Left renal cortex interstitium (tissue), 4 donors: Measurements from ENCODE around the gene SLC38A4. TPM values are rescaled to one million over a fixed set of nuclear protein-coding genes. Genes with fewer than 3 reads are reported as not detected.

Experiments
- DNase-seq, 4 donors: peaks; one replicate each; pipeline ENCODE4 v3.0.0-alpha.2; 2013; ENCODE audit warnings: low read depth in 4 of 4, low spot score in 2 of 4, missing footprints in 1 of 4
- polyA plus RNA-seq, 4 donors: library from polyadenylated mRNA; unstranded; fragments of 120-200 nt; gene quantifications; one replicate each; pipeline ENCODE4 v1.2.1, GENCODE V29; 2013; ENCODE audit not compliant: insufficient read length in 4 of 4

Gene SLC38A4
- polyA plus RNA-seq, 4 donors: 19.0 to 28.5 (median 22.4) TPM

DNA sequence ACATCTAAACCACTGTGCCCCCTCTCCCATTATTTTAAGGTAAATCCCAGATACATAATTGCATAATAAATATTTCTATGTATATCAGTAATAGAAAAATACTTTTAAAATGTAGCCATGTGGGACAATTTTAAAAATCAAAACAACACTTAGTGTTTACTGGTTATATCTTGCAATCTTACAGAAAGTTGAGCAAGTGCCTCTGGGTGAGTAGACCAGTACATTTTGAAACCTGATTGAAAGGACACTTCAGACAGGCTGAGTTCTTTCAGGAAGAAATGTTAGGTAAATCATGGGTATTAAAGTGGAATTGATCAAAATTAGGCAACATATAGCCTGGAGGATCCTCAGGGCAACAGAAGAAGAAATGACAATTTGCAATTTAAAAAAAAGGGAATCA lies 7.2 kb downstream of the SLC38A4 start:
- no peak for DNase-seq

GRCh38 chr12:46815809-46816208 lies 10.0 kb downstream of the SLC38A4 start:
- DNase-seq: no peak

- no peak for DNase-seq
Observed at GRCh38 chr12:46814143-46814542, 11.7 kb downstream of the SLC38A4 start.

GRCh38 chr12:46811185-46811584 lies 14.6 kb downstream of the SLC38A4 start:
- DNase-seq: no peak

- DNase-seq: no peak
Observed at GRCh38 chr12:46808955-46809697, 16.7 kb downstream of the SLC38A4 start.

GRCh38 chr12:46808317-46808716 lies 17.5 kb downstream of the SLC38A4 start:
- no peak for DNase-seq

DNA sequence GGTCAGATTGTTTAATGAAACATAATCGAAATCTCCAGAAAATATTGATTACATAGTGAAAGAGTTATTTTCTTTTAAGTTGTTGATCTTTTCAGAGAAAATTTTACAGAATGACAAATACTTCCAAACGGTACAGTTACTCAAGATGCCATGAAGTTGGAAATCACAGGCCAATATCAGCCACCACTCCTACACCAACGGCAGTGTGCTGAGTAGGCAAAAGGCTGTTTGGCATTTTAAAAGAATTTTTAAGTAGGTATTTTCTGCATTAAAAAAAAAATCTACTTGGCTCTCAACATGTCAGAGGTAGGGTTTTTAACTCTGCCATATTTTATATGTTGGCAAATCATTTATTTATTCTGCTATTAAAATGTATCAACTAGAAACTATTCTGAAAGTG lies 21.7 kb downstream of the SLC38A4 start:
- no peak for DNase-seq

GRCh38 chr12:46803517-46803916 lies 22.3 kb downstream of the SLC38A4 start:
- DNase-seq: no peak

GRCh38 chr12:46801293-46801692 lies 24.5 kb downstream of the SLC38A4 start:
- no peak for DNase-seq

- DNase-seq: no peak
Observed at GRCh38 chr12:46800160-46800559, 25.6 kb downstream of the SLC38A4 start.

GRCh38 chr12:46798648-46799047 lies 27.1 kb downstream of the SLC38A4 start:
- no peak for DNase-seq

- DNase-seq: no peak
Observed at GRCh38 chr12:46798056-46798455, 27.7 kb downstream of the SLC38A4 start.

- DNase-seq: no peak
Observed at GRCh38 chr12:46795988-46796387, 29.8 kb downstream of the SLC38A4 start.

DNA sequence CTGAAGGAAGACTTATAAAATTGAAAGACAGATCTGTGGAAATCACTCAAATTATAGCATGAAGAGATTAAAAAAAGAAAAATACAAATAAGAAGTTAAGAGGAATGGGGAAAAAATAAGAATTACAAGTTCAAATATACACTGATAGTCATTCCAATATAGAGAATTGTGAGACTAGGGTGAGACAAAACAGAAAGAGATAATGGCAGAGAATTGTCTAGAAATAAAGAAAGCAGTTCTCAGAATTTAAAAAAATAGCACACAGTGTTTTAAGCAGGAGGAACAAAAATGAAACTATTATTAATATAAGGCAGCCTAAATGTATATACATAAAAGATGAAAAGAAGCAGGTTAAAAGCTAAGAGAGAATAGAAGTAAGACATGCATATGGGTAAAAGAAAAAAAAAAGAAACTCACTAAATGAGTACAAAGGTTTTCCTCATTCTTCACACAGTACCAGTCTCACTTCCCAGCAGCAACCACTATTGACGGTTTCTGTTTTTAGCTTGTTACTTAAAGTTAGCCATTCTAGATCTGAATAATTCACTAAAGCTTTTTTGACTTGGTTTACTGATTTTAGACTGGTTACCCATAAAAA lies 31.1 kb downstream of the SLC38A4 start:
- DNase-seq: no peak

DNA sequence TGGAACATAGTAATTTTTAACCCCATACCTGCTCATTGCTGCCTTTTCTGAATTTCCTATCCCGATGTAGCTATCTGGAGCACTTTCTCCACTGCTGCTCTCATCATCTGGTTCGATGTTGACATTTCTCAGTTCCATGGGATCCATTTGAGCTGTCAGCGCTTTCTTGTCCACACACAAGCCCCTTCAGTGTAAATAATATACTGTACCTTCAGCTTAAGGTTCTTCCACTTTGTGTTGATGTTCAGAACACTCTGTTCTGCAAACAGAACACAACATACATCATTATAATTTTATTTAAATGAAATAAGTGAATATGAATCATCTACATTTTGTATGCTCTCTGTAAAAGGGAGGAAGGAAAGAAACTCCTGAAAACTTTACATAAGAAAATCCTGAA lies 32.9 kb downstream of the SLC38A4 start:
- DNase-seq: no peak

DNA sequence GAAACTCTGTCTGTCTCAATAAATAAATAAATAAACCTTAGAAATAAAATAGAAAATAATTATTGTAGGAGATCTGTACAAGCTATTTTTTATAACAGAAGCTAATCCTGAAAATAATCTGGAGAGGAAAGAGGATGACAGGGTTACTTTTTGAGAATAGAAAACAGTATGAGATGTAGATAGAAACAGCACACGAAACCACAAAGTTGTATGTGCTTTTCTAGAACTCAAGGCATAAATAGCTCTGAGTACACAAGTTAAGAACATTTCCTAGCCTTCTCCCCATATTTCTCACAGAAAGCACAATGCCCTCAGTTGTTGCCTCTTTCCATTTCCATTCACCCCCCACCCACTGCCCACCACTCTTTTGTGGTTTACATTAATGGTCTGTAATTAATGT lies 35.7 kb downstream of the SLC38A4 start:
- DNase-seq: no peak

DNA sequence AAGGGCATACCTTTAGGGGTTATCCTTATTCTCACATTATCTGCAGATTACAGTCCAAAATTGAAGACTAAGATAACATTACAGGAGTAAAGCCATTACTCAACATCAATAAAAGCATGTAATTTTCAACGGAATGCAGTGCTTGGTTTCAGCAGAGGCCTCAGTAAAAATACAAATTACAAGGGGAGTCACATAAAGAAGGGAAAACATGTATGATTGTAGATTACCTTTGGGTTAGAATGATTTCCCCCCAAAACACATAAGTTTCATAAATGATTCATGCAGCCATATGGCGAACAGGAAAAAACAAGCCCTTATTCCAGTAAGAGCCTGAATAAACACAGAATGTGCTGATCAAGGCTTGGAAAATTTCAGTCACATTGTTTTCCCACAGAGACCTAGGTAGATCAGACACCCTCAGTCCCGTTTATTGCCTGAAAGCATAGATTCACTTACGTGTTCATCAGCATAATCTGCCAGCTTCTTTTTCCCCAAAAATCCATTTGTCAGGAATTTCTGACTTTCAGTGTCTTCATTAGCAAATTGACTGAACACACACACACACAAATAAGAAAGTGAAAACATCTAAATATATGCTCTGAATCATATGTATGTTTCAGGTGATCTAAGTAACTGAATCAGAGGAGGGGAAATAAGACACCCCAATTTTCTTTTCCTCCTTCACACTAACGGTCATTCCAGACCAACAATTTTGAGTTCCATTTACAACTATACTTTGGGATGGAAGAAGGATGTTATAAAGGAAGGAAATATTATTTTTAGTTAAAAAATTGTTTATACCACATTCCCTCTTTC lies 37.5 kb downstream of the SLC38A4 start:
- DNase-seq: no peak

DNA sequence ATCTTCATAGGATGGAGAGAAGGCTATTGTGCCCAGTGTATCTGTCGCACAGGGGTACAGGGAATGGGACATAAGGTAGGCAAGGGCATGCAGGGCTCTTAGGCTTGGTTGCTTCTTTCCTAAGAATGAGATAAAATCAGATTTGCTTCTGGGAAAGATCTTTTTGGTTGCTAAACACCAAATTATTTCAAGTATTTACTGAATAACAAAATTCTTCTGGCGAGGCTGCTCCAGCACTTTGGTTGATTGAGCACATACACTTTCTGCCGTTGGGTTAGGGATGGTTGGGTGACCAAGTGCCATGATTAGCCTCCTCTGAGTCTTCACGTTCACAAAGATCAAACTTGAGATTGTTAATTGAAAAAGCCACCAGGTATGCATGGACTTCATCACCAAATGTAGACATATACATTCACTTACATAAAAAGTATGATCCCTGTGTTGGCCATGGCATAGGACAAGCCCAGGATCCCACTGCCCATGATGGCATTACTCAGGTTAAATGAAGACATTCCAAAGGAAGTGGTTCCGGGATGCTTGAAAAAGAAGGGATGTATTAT lies 38.2 kb downstream of the SLC38A4 start:
- DNase-seq: no peak

DNA sequence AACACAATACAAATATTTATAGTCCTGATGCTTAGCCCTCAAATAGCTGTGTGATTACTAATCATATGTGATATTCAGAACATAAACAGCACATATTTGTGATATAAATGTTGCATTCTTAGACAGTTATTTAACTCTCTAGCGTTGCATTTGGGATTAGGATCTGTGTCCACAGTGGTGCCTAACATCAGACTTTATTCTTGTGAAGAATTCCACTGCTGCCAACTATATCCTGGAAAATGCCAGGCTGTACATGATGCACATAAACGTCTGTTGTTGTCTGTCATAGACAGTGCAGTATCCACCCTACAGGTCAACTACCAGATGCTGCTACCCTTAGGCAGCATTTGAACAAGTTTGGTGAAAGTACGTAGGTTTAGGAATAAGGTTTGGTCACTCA lies 39.0 kb downstream of the SLC38A4 start:
- no peak for DNase-seq

DNA sequence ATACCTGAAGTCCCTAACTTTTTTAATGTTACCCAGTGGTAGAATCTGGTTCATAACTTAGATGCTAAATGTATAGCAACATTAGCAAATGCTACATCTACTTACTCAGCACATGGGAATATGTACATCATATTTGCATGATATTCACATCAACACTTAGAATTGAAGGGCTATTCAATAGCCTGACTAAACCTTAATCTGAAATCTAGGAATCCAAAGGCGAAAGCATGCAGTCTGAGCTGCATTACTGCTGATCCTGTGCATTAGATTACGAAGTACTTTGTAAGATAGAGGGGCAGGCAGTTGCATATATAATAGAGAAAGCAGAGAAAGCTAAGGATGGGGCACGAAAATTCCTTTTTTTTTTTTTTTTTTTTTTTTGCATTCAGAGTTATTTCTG lies 40.4 kb downstream of the SLC38A4 start:
- DNase-seq: no peak

DNA sequence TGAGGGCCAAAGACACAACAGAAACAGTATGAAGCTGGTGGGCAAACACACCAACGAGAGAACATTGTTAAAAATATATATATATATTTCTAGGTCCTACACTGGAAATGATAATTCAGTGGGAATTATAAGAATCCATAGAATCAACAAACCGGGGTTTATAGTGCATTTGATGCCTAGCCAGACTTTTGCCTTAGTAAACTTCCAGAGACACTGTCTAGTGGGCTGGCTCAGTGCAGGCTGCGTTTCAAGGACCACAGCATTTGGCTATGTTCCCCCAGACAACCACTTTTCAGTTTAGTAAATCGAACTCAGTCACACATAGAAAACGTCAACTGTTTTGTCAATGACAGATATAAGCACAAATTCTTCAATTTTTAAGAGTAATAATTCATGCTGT lies 41.9 kb downstream of the SLC38A4 start:
- DNase-seq: no peak
